Measurements from ENCODE around the gene OXA1L.
"Not testable (repeated sequence)": the region's sequence is repeated elsewhere in the genome, so short reads cannot be mapped to it uniquely, and the experiment has no call there.

DNA sequence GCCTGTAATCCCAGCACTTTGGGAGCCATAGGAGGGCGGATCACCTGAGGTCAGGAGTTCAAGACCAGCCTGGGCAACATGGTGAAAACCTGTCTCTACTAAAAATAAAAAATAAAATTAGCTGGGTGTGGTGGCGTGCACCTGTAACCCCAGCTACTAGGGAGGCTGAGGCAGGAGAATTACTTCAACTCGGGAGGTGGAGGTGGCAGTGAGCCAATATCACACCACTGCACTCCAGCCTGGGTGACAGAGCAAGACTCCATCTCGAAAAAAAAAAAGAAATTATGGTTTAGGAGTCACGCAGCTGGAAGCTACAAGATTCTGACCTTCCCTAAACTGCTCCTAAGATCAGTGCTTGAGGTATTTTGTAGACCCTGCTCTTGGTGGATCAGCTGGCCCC is 27.1 kb downstream of the OXA1L start:
- TF ChIP-seq, protein P1, sequence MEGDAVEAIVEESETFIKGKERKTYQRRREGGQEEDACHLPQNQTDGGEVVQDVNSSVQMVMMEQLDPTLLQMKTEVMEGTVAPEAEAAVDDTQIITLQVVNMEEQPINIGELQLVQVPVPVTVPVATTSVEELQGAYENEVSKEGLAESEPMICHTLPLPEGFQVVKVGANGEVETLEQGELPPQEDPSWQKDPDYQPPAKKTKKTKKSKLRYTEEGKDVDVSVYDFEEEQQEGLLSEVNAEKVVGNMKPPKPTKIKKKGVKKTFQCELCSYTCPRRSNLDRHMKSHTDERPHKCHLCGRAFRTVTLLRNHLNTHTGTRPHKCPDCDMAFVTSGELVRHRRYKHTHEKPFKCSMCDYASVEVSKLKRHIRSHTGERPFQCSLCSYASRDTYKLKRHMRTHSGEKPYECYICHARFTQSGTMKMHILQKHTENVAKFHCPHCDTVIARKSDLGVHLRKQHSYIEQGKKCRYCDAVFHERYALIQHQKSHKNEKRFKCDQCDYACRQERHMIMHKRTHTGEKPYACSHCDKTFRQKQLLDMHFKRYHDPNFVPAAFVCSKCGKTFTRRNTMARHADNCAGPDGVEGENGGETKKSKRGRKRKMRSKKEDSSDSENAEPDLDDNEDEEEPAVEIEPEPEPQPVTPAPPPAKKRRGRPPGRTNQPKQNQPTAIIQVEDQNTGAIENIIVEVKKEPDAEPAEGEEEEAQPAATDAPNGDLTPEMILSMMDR (IDR thresholded peaks at IDR 0.05), result not testable (repeated sequence)
- not testable (repeated sequence) for TF ChIP-seq POLR2A (IDR thresholded peaks at IDR 0.05)
